Adrenal gland (tissue), 12 donors: Measurements from ENCODE around the gene LCAT. TPM values are rescaled to one million over a fixed set of nuclear protein-coding genes. Genes with fewer than 3 reads are reported as not detected.

Experiments
- DNase-seq, 7 donors: peaks; one replicate each; pipeline ENCODE4 v3.0.0-alpha.2; 2019 to 2020
- H3K27ac ChIP-seq, 5 donors: fragments of 200-600 bp; sonication (generic) in 4 of 5; 1 replicate in 3 of 5; 2 replicates in 2 of 5; pipeline versions ENCODE4 v1.5.1 to v1.8.0; 2016 to 2020; ENCODE audit warnings: mild to moderate bottlenecking in 1 of 5
- H3K27me3 ChIP-seq: fragments of 200-600 bp; 2 replicates; pipeline ENCODE4 v1.8.0; 2021
- H3K36me3 ChIP-seq, 2 donors: fragments of 200-600 bp; replicated peaks in 1 of 2; 1 replicate in 1 of 2; 2 replicates in 1 of 2; pipeline versions ENCODE4 v1.5.1 to v1.8.0; 2018 to 2022
- H3K4me1 ChIP-seq, 2 donors: fragments of 200-600 bp; replicated peaks in 1 of 2; 1 replicate in 1 of 2; 2 replicates in 1 of 2; pipeline versions ENCODE4 v1.5.1 to v1.8.0; 2018 to 2021
- H3K4me3 ChIP-seq, 4 donors: fragments of 200-600 bp; sonication (generic) in 3 of 4; one replicate each; pipeline ENCODE4 v1.5.1; 2016 to 2018
- H3K9me3 ChIP-seq, 3 donors: fragments of 200-600 bp; sonication (generic) in 1 of 3; replicated peaks in 1 of 3; 1 replicate in 2 of 3; 2 replicates in 1 of 3; pipeline versions ENCODE4 v1.5.1 to v1.8.0; 2016 to 2021
- POLR2A ChIP-seq, 2 donors: fragments of 450-650 bp; IDR thresholded peaks; one replicate each; pipeline ENCODE4 v1.6.1; 2017; ENCODE audit warnings: antibody characterized with exemption in 2 of 2, mild to moderate bottlenecking in 2 of 2, moderate library complexity in 1 of 2
- WGBS, 4 donors: extraction: QIAGEN DNeasy Blood & Tissue Kit in 2 of 4; methylation state at CpG; one replicate each; pipeline versions ENCODE4 v1.1.5 to v1.1.7; 2013 to 2017; 5-methylcytosine and 5-hydroxymethylcytosine counted together
- intact Hi-C, 2 donors: fragments of 100-400 bp; cut with DNase I; formaldehyde crosslinking; loops; one replicate each; pipeline versions ENCODE4 v1.14.1 to v1.15.0; 2022 to 2023
- polyA plus RNA-seq, 3 donors: library from polyadenylated mRNA; stranded (reverse); fragments of 200-250 nt in 2 of 3; fragments of 350-450 nt in 1 of 3; fragmentation: Illumina TruSeq in 1 of 3; extraction: RNeasy Lipid Tissue Mini Kit (QIAGEN cat#74804) in 1 of 3; gene quantifications; one replicate each; pipeline ENCODE4 v1.2.3, GENCODE V29; 2013 to 2014
- total RNA-seq, 9 donors: library from RNA; depleted of rRNA in 4 of 9; stranded (reverse); fragments of >200 nt in 4 of 9; fragments of 120-200 nt in 1 of 9; fragmentation: NEBNext Ultra II Directional in 1 of 9; extraction: Animal tissue kit (Norgen Biotek cat#: 25700) in 1 of 9; gene quantifications; one replicate each; pipeline versions ENCODE4 v1.1.0 to v1.2.4, GENCODE V29; 2013 to 2023
- TF ChIP-seq, protein P1 (sequence below), 6 experiments: fragments of 450-650 bp in 4 of 6; fragments of 200-600 bp in 2 of 6; sonication (generic) in 1 of 6; IDR thresholded peaks; 1 replicate in 5 of 6; 2 replicates in 1 of 6; pipeline versions ENCODE4 v1.5.1 to v1.8.0; 2016 to 2021; ENCODE audit warnings: antibody characterized with exemption in 6 of 6, mild to moderate bottlenecking in 2 of 6, moderate library complexity in 1 of 6
- donor health status: healthy with polysubstance abuse.
- donor health status: Bipolar disorder and iron deficiency.
- donor health status: DM: yes; HTN: yes; CAD: no.
- donor health status: DM: no; HTN: no; CAD: no.
- donor health status: DM: no; HTN: no; CAD: no.
- donor health status: DM: yes; HTN: yes; CAD: no.

The LCAT gene
- total and polyA plus RNA-seq, 12 donors = 3.0 to 240 (median 12.6) TPM

DNA sequence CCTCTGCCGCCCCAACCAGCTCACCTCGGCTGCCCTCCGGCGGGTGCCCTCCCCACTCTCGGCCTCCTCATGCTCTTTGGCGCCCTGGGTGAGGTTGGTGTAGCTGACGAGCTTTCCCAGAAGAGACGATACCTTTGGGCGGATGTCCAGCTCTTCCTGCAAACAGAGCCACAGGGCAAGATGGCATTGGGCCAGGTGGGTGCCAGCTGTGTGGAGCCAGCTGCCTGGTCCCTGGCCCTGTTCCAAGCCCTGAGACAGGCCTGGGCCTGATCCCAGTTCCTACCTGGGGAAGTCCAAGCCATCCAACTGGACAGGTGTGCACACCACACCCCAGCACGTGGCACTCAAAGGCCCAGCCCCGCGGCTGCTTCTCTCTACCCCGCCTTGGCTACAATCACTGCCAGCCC, 17.6 kb upstream of the LCAT start:
- Histone ChIP-seq H3K36me3 (peaks cover 0 to 57% of the 10 kb centered on the region in 2 donors), H3K27ac (peak overlapping the region in 3 of 5 donors; percentile 2 to 84 (median 43)), H3K4me1 (peaks cover 23 to 53% of the 10 kb centered on the region in 2 donors), H3K27me3 (no peaks in the 10 kb centered on the region), H3K9me3 (no peaks in the 10 kb centered on the region), H3K4me3 (no peak overlapping the region)
- TF ChIP-seq, protein P1, sequence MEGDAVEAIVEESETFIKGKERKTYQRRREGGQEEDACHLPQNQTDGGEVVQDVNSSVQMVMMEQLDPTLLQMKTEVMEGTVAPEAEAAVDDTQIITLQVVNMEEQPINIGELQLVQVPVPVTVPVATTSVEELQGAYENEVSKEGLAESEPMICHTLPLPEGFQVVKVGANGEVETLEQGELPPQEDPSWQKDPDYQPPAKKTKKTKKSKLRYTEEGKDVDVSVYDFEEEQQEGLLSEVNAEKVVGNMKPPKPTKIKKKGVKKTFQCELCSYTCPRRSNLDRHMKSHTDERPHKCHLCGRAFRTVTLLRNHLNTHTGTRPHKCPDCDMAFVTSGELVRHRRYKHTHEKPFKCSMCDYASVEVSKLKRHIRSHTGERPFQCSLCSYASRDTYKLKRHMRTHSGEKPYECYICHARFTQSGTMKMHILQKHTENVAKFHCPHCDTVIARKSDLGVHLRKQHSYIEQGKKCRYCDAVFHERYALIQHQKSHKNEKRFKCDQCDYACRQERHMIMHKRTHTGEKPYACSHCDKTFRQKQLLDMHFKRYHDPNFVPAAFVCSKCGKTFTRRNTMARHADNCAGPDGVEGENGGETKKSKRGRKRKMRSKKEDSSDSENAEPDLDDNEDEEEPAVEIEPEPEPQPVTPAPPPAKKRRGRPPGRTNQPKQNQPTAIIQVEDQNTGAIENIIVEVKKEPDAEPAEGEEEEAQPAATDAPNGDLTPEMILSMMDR (IDR thresholded peaks at IDR 0.05) = no peak
- TF ChIP-seq POLR2A (IDR thresholded peaks at IDR 0.05) = no peak
- intact Hi-C loops = no loop called here
- peak in 2 of 7 donors; percentile 70 to 92 for DNase-seq
- 67 to 88% (median 81%) methylated on average over 6 to 13 of the region's 13 CpGs for WGBS, 4 donors

DNA sequence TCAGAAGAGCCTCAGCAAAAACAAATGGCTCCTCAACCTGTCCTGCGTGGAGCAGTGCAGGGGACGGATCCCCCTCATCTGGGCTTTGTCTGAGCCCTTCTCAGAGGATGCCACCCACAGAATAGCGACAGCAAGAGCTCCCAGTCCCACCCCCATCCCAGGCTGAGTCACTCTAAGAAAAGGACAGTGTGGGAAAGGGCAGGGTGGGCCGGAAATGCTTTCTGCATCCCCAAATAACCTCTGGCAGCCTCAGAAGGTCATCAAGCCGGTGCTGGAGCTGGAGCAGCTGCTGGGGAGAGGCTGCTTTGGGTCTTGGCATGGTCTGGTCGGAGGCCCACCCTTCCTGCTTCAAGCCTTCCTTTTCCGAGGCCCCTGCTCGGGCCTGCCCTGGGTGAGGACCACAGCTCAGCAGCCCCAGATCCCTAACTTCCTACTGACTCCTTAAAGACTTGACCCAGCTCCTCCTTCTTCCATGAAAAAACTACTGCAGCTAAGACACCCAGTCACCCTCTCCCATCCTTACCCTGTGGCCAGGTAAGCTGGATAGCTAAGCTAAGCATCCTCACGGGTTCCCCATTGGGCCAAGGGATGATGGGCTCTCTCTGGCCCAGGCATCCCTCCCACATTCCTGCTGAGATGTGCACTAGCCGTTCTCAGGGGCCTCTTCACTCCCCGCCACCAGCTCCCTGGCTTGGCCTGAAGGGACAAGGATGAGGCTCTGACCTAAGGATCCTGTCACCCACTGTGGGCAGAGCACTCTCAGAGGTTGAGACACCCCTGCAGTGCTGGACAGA, 15.8 kb upstream of the LCAT start:
- TF ChIP-seq, protein P1 (IDR thresholded peaks at IDR 0.05) = no peak
- no peak for TF ChIP-seq POLR2A (IDR thresholded peaks at IDR 0.05)
- intact Hi-C loops = no loop called here
- Histone ChIP-seq H3K27me3 (no peaks in the 10 kb centered on the region), H3K27ac (peak overlapping the region in 4 of 5 donors; percentile 36 to 84 (median 42)), H3K9me3 (no peaks in the 10 kb centered on the region), H3K4me1 (peaks cover 14 to 39% of the 10 kb centered on the region in 2 donors), H3K36me3 (peaks cover 0 to 74% of the 10 kb centered on the region in 2 donors), H3K4me3 (no peak overlapping the region)
- peak in 6 of 7 donors; percentile 72 to 92 (median 84) for DNase-seq
- WGBS, 4 donors = 31 to 45% (median 36%) methylated on average over 5 to 11 of the region's 11 CpGs

DNA sequence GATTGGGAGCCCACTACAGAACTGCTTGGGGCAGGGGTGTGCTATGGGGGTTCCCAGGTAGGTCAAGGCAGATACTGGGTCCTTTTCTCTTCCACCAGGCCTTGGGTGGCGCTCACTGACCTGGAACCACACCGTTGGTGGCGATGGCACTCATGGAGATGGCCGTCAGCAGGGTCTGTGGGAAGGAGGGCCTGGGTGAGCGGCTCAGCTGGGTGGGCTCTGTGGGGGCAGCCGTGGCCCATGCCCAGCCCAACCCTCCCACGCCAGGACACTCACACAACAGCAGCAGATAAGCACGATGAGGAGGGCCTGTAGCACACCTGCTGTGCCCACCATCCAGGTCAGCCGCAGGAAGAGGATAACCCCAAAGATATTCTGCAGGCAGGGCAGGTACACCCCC, 13.7 kb upstream of the LCAT start:
- TF ChIP-seq, protein P1 (IDR thresholded peaks at IDR 0.05) = no peak
- TF ChIP-seq POLR2A (IDR thresholded peaks at IDR 0.05) = no peak
- Histone ChIP-seq H3K27ac (peak overlapping the region in 1 of 5 donors; percentile 84), H3K36me3 (peaks cover 0 to 87% of the 10 kb centered on the region in 2 donors), H3K27me3 (no peaks in the 10 kb centered on the region), H3K4me3 (no peak overlapping the region), H3K4me1 (peaks cover 14 to 24% of the 10 kb centered on the region in 2 donors), H3K9me3 (no peaks in the 10 kb centered on the region)
- no peak for DNase-seq
- intact Hi-C loops = no loop called here
- WGBS, 4 donors = 92 to 98% (median 96%) methylated on average over 5 to 9 of the region's 9 CpGs

DNA sequence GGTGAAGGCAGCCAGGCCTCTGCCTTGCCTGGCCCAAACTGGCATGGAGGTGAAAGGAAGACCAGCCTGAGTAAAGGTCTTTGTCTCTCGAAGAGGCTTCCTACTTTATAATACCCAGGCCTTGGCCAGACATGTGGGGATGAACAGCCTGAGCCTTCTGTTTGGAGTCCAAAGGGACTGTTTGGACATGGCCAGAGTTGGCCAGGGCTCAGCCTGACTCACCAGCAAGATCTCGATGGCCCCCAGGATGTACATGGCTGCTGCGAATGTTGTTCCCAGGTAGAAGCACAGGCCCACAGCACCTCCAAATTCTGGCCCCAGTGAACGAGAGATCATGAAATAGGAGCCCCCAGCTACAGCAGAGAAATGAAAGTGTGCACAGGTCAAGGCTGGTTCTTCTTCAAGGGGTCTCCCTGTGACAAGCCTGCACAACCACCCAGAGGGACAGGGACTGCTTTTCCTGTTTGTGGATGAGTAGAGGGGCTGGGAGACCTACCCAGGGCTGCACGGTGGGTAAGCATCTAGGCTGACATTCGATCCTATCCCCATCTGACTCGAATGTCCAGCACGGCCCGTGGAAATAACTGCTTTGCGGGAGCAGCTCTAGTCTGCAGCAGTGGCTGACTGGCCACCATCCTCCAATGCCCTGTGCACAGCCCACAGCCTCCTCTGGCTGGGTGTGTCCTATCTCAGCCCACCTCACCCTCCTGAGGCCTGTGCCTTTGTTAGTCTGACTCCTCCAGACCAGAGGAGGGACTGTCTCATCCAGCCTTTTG, 10.7 kb upstream of the LCAT start:
- 73 to 88% (median 86%) methylated on average over 4 to 10 of the region's 10 CpGs for WGBS, 4 donors
- no peak overlapping the region for H3K27ac ChIP-seq

More for the DNA sequence above, 10.7 kb upstream of the LCAT start:
- no peak for TF ChIP-seq POLR2A (IDR thresholded peaks at IDR 0.05)
- TF ChIP-seq, protein P1 (IDR thresholded peaks at IDR 0.05) = no peak
- Histone ChIP-seq H3K9me3 (no peaks in the 10 kb centered on the region), H3K36me3 (peaks cover 0 to 88% of the 10 kb centered on the region in 2 donors), H3K4me1 (peaks cover 16 to 19% of the 10 kb centered on the region in 2 donors), H3K27me3 (no peaks in the 10 kb centered on the region), H3K4me3 (no peak overlapping the region)
- intact Hi-C loops = no loop called here
- no peak for DNase-seq
